ENCODE data around the gene FNDC5.
"Not testable (repeated sequence)": the region's sequence is repeated elsewhere in the genome, so short reads cannot be mapped to it uniquely, and the experiment has no call there.

Gene FNDC5

DNA sequence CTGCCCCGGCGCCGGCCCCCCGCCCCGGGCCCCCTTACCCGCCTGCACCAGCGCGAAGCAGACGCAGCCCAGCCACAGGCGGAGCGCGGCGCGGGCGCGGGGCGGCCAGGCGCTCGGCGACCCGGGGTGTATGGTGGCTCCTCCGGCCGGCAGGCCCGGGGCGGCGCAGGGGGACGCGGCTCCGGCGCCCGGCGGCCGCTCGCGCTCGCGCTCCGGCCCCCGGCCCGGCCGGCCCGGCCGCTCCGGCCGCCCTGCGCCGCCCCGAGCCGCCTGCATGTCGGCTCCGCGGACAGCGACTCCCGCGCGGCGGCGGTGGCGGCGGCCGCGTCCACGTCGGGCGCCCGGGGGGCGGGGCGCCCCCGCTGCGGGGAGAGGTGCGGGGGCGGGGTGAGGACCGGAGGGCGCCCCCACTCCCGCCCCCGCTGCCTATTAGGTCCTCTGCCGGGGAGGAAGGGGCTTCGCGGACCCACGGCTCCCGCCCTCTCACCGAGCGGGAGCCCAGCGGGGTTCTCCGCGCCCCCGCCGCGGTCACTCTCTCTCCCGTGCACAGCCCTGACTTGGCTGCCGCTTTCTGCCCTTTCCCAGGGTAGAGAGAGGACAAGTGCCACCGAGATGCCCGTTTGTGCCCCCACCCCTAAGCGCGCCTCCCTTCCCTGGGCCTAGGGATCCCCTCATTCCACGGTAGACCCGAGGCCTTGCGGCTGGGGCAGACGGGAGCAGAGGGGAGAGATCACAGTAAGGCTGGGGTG is at the start of gene FNDC5:
Gene FNDC5 (minus strand): TSS at position 298 of the 749 bp plus-strand sequence.
- DNase-seq = no peak

DNA sequence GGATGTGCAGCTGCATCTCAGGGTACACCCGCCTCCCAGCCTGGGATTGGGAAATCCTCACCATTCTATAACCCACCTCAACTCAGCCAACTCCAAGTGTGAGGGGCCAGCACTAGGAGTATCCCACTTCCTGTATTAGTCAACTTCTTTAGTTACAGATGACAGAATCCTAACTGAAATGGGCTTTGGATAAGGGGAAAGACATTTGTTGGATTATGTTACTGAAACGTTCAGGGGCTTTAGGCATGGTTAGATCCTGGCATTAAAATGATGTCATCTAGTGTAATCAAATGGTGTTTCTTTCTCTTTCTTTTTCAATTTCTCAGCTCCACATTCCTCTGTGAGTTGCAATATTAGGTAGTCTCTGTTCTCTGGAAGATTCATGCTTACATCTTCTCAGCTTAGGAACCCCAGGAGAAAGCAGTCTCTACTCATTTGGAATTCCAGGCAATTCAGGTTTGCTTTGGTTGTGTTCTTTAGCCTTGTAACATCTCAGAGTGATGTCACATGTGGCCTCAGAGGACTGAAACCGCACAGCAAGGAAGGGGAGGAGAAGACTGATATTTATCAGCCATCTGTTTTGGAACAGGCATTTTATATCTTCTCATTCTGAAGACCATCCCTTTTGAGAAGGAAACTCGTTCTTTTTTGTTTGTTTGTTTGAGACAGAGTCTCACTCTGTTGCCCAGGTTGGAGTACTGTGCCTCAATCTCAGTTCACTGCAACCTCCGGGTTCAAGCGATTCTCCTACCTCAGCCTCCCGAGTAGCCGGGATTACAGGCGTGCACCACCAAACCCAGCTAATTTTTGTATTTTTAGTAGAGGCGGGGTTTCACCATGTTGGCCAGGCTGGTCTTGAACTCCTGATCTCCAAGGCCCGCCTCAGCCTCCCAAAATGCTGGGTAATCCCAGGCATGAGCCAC is 49.4 kb upstream of the FNDC5 start:
- no peak for DNase-seq

DNA sequence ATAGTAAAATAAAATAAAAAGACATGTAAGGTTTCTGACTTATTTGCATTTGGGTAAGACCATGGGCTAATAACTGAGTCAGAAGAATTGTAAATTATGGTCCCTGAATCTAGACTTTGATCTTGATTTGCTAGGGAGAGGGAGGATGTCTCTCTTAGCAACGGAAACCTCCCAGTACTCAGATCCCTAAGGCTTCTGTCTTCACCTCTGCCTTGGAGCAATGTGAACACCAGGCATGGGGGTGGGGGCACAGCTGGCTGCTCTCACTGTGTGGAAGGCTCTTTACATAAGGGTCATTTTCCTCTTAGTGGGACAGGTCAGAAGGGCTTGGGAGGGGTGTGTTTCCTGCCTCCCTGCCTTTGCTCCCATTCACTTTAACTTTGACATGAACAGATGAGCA is 47.5 kb upstream of the FNDC5 start:
- no peak for DNase-seq

DNA sequence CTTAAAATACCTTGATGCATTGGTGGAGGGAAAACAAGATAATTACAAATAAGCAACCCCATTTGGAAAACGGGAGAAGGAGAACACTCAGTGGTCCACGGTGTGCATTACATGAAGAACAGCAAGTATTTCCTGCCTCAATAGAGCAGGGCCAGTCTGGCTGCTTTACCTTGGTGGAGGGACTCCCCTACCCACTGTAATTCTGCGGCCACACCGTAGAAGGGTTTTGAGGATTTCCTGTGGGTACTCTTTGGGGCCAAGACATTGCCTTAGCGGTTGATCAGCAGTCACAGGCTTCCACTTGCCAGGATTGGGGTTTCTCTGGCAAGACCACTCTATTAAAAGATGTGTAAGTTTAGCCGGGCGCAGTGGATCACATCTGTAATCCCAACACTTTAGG is 46.8 kb upstream of the FNDC5 start:
- no peak for DNase-seq

DNA sequence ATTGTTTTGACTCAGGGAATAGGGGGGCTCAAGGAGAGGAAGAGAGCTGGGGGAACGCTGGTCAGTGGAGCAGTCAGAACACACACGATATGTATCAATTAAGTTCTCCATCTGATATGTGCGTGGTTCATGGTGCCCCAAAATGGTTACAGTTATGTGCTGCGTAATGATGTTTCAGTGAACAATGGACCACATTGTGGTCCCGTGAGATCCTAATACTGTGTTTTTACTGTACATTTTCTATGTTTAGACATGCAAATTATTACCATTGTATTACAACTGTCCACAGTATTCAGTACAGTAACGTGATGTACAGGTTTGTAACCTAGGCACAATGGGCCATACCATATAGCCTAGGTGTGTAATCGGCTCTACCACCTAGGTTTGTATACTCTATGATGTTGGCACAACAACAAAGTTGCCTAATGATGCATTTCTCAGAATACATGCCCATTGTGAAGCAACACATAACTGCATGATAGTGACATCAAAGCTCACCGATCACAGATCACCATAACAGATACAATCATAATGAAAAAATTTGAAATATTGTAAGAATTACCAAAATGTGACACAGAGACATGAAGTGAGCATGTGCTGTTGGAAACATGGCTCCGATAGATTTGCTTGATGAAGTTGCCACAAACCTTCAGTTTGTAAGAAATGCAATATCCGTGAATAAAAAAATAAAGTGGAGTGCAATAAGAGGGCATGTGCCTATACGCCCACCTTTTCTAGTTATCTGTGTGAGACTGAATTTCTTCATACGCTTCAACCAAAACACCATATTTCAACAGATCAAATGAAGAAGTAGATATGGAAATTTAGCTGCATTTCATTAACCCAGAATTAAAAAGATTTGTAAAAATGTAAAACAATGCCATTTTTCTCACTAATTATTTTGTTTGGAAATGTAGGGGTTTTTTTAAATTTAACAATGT is 45.3 kb upstream of the FNDC5 start:
- DNase-seq = no peak

DNA sequence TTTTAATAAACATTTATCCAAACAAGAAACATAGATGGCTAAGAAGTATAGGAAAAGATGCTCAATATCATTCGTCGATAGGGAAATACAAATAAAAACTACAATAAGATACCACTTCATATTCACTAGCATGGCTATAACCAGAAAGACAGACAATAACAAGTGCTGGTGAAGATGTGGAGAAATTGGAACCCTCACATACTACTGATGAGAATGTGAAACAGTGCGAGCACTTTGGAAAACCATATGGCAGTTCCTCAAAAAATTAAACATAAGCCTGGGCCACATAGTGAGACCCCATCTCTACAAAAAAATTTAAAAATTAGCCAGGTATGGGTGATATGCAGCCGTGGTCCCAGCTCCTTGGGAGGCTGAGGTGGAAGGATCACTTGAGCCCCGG is 39.6 kb upstream of the FNDC5 start:
- no peak for DNase-seq

DNA sequence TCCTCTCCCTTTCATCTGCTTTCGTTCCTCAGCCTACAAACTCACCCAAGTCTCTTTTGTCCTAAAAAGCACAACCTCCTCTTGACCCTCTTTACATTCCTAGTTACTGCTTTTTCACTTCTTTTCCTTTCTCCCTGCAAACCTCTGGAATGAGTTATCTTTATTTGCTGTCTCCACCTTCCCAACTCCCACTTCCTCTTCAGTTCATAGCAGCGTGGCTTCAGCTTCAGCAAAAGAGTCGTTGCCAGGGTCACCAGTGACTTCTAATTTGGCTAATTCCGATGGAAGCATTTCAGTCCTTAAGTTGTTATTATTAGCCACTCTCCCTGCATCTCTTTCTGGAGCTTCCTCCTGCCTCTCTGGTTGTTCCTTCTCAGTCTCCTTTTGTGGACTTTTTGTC is 36.7 kb upstream of the FNDC5 start:
- no peak for DNase-seq

DNA sequence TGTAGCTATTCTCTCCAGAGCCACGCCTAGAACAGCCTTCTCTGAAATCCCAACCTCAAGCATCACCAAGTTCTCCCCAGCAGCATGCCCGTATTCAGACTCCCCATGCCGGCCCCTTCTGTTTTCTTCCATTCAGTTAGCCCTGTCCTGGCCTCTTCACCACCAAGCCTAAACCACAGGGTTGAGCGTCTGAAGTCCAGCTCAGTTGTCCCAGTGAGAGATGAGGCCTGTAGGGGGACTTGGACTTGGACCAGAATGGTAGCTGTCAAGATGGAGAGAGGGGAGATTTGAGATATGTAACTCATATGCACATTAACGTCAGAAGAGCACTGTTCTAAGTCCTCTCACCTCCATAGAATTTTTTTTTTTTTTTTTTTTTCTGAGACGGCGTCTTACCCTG is 35.9 kb upstream of the FNDC5 start:
- no peak for DNase-seq

DNA sequence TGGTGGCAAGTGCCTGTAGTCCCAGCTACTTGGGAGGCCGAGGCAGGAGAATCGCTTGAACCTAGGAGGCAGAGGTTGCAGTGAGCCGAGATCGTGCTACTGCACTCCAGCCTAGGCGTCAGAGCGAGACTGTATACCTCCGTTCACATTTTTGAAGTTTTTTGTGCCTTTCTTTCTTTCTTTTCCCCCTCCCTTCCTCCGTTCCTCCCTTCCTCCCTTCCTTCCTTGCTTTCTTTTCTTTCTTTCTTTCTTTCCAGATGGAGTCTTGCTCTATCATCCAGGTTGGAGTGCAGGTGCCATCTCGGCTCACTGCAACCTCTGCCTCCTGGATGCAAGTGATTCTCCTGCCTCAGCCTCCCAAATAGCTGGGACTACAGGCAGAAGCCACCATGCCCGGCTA is 34.9 kb upstream of the FNDC5 start:
- DNase-seq = not testable (repeated sequence)

DNA sequence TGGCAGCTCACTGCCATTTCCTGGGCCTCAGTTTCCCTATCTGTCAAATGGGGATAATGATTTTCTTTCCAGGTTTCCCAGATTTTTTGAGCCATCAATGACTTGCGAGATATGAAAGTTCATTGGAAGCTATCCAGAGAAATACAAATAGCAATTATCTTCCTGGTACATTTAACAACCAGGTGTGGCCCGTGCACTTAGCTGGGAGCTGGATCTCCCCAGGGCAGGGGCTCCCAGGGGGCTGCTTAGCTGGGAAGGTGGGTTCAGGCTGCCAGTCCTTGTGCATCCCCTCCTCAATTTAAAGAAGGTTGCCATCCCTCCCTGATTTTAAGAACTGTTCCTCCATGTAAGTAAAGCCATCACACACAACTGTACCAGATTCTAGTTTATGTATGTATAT is 34.1 kb upstream of the FNDC5 start:
- no peak for DNase-seq

DNA sequence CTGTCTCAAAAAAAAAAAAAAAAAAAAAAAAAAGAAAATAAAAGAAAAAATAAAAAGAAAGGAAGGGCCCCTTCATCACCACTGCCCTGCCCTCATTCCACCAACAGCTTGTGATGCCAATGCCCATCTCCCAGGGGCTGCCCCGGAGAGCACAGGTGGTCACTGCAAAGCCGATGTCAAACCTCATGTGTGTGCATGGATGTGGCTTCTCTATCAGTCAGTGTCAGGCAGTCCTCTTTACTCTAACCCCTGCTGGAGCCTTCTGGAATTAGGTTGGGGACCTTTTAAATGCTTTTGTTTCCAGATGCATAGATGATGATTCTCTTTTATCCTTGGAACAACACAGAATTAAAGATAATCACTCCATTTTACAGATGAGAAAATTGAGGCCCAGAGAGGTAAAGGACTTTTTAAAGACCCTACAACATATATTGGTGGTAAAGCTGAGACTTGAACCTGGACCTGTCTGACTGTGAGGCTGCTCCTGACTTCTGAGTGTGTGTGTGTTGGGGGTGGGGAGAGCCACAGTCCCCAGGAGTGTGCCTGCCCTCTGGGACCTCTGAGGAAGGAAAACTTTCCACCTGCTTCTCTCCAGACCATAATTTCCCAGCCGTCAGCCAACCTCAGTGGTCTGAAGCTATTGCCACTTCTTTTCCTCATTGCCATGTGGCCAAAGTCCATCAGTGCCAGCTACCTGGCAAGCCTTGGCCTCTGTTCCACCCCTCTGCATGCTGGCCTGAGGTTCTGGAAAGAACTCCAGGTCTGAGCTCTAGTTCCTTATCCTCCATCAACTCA is 33.5 kb upstream of the FNDC5 start:
- no peak for DNase-seq

DNA sequence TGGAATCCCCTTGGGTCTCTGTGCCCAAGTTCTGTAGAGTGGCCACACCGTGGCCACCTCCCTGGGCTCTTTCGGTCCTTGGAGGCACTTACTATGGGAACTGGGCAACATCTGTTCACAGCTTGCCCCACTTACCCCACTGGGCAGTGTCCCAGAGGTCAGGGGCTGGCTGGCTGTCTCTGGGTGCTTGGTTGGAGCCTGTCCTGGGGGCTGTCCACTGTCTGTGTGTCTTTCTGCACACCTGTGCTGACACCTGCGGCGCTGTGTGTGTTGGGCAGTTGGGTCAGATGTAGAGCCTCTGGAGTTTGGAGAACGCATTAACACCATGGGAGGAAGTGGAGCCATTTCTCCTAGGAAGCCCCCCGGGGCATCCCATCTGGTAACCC is 31.8 kb upstream of the FNDC5 start:
- DNase-seq = no peak

DNA sequence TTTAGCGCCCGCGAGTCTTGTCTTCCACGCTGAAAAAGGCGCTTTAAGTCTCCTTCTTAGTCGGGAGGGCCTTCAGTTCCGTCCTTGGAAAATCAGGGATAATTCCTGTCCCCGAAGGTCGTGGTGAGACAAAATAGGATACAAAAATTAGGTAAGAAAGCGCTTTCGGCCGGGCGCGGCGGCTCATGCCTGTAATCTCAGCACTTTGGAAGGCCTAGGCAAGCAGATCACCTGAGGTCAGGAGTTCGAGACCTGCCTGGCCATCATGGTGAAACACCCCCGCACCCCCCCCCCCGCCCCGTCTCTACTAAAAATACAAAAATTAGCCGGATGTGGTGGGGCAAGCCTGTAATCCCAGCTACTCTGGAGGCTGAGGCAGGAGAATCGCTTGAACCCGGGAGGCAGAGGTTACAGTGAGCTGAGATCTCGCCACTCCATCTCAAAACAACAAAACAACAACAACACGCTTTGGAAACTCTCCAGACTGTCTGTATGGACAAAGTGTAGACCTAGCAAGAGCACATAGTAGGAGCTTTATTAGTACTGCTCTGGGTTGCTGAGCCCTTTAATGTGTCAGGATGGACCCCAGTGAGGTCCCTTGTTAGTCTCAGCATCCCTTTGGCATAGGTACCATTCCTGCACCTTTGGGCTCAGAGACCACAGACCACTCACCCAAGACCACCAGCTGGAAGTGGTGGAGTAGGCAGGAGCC is 31.3 kb upstream of the FNDC5 start:
- no peak for DNase-seq

DNA sequence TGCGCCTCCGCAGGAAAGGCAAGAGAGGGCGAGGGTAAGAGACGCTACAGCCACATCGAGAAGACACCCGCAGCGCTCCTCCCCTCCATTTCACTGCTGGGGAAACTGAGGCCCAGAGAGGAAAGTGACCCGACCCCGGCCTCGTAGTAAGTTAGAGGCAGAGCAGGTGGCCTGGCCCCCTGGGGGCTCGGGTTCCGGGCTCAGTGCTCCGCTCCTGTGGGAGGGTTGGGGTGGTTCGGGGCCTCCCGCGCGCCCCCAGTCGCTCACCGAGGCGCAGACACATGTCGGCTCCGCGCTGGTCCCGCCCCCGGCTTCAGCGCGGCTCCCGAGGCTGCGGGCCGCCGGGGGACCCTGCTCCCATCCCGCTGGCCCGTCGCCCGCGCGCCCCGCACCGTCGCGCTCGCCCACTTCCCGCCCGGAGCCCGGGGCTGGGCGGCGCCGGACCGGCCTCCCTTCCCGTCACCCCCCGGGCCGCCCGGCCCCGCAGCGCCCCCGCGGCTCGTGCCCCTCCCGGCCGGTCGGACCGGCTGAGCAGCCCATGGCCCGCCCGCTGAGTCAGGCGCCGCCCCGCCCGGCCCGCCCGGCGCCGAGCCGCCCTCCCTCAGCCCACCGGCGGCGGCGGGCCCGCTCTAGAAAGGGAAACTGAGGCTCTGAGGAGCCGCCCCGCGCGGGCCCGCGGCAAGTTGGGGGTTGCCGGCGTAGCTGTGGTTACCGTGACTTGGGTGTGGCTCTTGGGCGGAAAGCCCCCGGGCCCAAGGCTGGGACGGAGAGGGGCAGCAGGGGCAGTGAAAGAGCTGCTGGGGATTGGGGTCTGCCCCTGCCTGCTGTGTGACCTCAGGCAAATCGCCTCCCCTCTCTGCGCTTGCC is 30.5 kb upstream of the FNDC5 start, which contains the start of gene TMEM54:
Gene TMEM54 (minus strand): TSS at position 434 of the 867 bp plus-strand sequence. CDS start 151 bp downstream, at position 283.
- no peak for DNase-seq

DNA sequence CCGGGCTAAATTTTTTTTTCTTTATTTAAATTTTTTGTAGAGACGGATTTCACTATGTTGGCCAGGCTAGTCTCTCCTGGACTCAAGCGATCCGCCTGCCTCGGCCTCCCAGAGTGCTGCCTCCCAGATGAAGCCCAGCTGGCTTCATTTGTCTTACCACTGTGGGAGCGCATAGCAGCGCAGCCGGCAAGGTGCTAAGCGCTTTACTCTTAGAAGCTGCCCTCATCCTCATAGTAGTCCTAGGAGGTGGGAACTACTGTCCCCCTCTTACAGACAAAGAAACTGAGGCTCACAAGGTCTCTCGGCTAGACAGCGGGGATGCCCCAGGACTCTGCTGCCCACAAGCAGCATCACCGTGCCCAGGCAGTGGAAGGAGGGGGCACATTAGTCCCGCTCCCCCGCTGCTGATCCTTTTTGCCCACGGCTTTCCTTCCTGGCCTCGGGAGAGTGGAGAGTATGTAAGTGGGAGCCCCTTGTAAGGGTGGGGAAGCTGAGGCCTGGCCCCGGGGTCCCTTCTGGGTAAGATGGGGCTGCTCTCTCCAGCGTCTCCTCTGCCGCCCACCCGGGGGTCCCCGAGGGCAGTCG is 29.8 kb upstream of the FNDC5 start:
- no peak for DNase-seq

DNA sequence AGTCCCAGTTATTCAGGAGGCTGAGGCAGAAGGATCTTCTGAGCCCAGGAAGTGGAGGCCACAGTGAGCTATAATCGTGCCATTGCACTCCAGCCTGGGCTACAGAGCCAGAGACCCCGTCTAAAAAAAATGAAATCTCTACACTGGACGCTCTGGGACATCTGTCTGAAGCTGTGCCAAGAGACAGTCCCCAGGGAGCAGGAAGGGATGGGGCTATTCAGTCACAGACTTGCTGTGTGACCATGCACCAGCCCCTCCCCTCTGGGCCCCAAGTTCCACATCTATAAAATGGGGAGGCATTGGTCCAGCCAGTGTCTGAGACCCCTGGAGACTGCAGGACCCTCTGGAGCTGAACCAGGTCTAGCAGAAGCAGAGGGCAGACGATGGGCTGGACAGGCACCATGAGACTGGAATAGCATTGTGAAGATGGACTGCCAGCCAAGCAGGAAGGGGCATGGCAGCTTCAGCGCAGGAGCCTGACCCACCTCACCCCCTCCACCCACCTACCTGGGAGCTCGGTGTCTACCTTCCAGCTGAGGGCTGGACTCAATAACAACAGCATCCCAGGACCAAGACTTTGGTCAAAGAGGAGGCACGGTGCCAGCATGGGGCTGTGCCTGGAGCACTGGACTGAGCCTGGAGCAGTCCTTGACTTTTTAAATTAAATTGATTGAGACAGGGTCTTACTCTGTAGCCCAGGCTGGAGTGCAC is 29.0 kb upstream of the FNDC5 start:
- DNase-seq = no peak

DNA sequence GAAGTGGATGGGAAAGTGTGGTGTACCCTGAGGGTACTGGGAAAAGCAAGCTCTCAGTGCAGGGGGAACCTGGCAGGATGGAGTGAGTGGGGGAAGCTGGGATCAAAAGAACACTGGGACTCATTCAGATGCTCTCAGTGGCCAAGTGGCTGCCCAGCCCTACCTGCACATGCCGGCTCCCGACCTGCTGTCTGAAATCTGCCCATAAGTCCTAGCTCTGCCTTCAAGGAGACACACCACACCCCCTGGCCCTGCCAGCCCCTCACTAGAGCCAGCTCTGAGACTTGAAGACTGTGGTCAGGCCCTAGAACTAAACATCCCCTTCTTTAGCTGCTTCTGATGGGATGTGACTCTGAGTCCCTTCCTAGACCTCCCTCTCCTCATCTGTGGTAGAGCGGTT is 28.2 kb upstream of the FNDC5 start:
- no peak for DNase-seq

DNA sequence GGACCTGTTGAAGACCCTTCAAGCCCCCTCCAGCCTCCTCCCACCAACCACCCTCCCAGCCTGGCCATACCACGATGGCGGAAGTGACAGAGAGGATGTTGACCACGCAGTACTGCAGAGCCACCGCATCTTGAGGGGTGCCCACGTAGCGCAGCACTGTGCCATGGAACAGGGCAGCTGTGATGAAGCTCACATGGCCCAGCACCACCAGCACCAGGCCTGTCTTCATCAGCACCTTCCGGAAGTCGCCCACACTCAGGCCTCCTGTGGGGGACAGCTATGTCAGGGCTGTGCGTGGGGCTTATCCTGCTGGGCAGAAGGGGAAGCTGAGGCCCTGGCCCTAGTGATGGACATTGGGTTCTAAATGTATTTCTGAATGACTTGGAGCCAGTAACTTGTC is 27.3 kb upstream of the FNDC5 start:
- no peak for DNase-seq

All from DMS79 (cell line).